Activated CD8-positive, alpha-beta T cell treated with anti-CD3 and anti-CD28 coated beads for 36 hours (primary cell): ENCODE data around the gene PRICKLE4. TPM values are rescaled to one million over a fixed set of nuclear protein-coding genes. Genes with fewer than 3 reads are reported as not detected.

Experiments
- ATAC-seq: fragments of 200-7000 bp; cut with Tn5 transposase; one replicate; pipeline ENCODE4 v1.10.0; 2021; ENCODE audit warnings: mild to moderate bottlenecking, moderate library complexity
- CTCF ChIA-PET: fragments of 350-600 bp; sonication (Branson Sonifier 250); formaldehyde crosslinking; loops from one replicate; lab custom pipeline; 2021; ENCODE audit warnings: antibody characterized with exemption; lab: Charles Lee
- POLR2A ChIA-PET: fragments of 350-600 bp; sonication (Branson Sonifier 250); formaldehyde crosslinking; loops from one replicate; lab custom pipeline; 2021; ENCODE audit warnings: antibody characterized with exemption; lab: Charles Lee
- DNase-seq: peaks from one replicate; pipeline ENCODE4 v3.0.0-alpha.2; 2020
- H3K27ac Mint-ChIP-seq: one replicate; pipeline ENCODE4 v1.8.0; 2021; ENCODE audit warnings: mild to moderate bottlenecking, mixed read lengths
- H3K27me3 Mint-ChIP-seq: one replicate; pipeline ENCODE4 v1.8.0; 2021; ENCODE audit warnings: mixed read lengths
- H3K36me3 Mint-ChIP-seq: one replicate; pipeline ENCODE4 v1.8.0; 2021; ENCODE audit warnings: low read depth, mixed read lengths
- H3K4me1 Mint-ChIP-seq: one replicate; pipeline ENCODE4 v1.8.0; 2021; ENCODE audit warnings: low read depth, mixed read lengths
- H3K4me3 Mint-ChIP-seq: one replicate; pipeline ENCODE4 v1.8.0; 2021; ENCODE audit warnings: mild to moderate bottlenecking, moderate library complexity, mixed read lengths
- H3K9me3 Mint-ChIP-seq: one replicate; pipeline ENCODE4 v1.8.0; 2021; ENCODE audit warnings: mixed read lengths
- intact Hi-C: fragments of 100-400 bp; cut with micrococcal nuclease; formaldehyde crosslinking; loops from one replicate; pipeline ENCODE4 v1.10.0; 2022
- total RNA-seq, 2 experiments: library from RNA; stranded (reverse); gene quantifications; one replicate each; pipeline ENCODE4 v1.2.3, GENCODE V29; 2021
- TF ChIP-seq, protein P1 (sequence below): fragments of 200-600 bp; IDR thresholded peaks from one replicate; pipeline ENCODE4 v1.8.0; 2022; ENCODE audit warnings: antibody characterized with exemption, mild to moderate bottlenecking

Gene PRICKLE4
- total RNA-seq, 2 experiments from 2014 or later = not detected

DNA sequence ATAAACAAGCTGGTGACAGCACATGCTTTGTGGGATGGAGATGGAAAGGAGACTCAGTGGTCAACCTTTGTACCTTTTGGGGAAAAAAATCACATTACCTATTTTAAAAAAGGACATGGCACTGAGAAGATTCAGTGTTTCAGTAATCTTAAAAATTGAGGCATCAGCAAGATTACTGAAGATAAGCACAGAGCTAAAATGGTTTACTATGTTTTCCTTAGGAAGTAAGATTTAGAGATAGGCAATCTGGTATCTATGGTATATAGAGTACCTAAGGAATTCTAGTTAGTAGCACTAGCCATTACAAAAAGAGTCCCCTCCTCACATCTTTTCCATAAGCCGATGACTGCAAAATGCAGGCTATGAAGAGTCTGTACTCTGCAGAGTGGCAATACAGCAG, 42.6 kb downstream of the PRICKLE4 start:
- ATAC-seq (no peak), DNase-seq (no peak)
- intact Hi-C loops = no loop called here
- TF ChIP-seq, protein P1, sequence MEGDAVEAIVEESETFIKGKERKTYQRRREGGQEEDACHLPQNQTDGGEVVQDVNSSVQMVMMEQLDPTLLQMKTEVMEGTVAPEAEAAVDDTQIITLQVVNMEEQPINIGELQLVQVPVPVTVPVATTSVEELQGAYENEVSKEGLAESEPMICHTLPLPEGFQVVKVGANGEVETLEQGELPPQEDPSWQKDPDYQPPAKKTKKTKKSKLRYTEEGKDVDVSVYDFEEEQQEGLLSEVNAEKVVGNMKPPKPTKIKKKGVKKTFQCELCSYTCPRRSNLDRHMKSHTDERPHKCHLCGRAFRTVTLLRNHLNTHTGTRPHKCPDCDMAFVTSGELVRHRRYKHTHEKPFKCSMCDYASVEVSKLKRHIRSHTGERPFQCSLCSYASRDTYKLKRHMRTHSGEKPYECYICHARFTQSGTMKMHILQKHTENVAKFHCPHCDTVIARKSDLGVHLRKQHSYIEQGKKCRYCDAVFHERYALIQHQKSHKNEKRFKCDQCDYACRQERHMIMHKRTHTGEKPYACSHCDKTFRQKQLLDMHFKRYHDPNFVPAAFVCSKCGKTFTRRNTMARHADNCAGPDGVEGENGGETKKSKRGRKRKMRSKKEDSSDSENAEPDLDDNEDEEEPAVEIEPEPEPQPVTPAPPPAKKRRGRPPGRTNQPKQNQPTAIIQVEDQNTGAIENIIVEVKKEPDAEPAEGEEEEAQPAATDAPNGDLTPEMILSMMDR = no peak
- Mint-ChIP-seq H3K9me3 (no peaks in the 10 kb centered on the region), H3K27me3 (no peaks in the 10 kb centered on the region), H3K36me3 (no peaks in the 10 kb centered on the region), H3K4me3 (no peak overlapping the region), H3K27ac (no peak overlapping the region), H3K4me1 (no peaks in the 10 kb centered on the region)
- CTCF ChIA-PET = no interaction called here
- POLR2A ChIA-PET = no interaction called here

GRCh38 chr6:41824571-41825569, 44.3 kb downstream of the PRICKLE4 start:
- H3K27ac Mint-ChIP-seq = no peak overlapping the region
- CTCF ChIA-PET = interaction anchor here (1.3 kb wide), 1 partner anchor 279 kb away, joined by 3 read pairs; no protein-coding TSS in a partner anchor
- no peaks in the 10 kb centered on the region for H3K27me3 Mint-ChIP-seq
- no peaks in the 10 kb centered on the region for H3K9me3 Mint-ChIP-seq
- ATAC-seq (no peak), DNase-seq (no peak)
- no peak overlapping the region for H3K4me3 Mint-ChIP-seq
- POLR2A ChIA-PET = interaction anchor here (0.7 kb wide), 1 partner anchor 1090 kb away, joined by 3 read pairs; no protein-coding TSS in a partner anchor
- H3K4me1 Mint-ChIP-seq = no peaks in the 10 kb centered on the region
- TF ChIP-seq, protein P1 = no peak
- H3K36me3 Mint-ChIP-seq = no peaks in the 10 kb centered on the region
- intact Hi-C loops = no loop called here

GRCh38 chr6:41826343-41827022, 45.9 kb downstream of the PRICKLE4 start:
- CTCF ChIA-PET = no interaction called here
- POLR2A ChIA-PET = no interaction called here
- no peak for DNase-seq
- no peak overlapping the region for H3K27ac Mint-ChIP-seq
- TF ChIP-seq, protein P1 = no peak
- no peaks in the 10 kb centered on the region for H3K36me3 Mint-ChIP-seq
- H3K4me3 Mint-ChIP-seq = no peak overlapping the region
- no peaks in the 10 kb centered on the region for H3K9me3 Mint-ChIP-seq
- ATAC-seq = no peak
- intact Hi-C loops = no loop called here
- no peaks in the 10 kb centered on the region for H3K4me1 Mint-ChIP-seq
- H3K27me3 Mint-ChIP-seq = no peaks in the 10 kb centered on the region

GRCh38 chr6:41832263-41832662, 51.7 kb downstream of the PRICKLE4 start:
- ChIA-PET POLR2A (interaction anchor here (1.4 kb wide), 1 partner anchor 39 kb away, joined by 3 read pairs; no protein-coding TSS in a partner anchor), CTCF (interaction anchor here (1.0 to 1.7 kb wide), 4 partner anchors 10 to 214 kb away, joined by 3 to 11 read pairs (median 4); partner anchors contain the start of gene FRS3)
- no peak for DNase-seq
- ATAC-seq = no peak
- H3K27ac Mint-ChIP-seq = no peak overlapping the region
- intact Hi-C loops = no loop called here
- no peaks in the 10 kb centered on the region for H3K27me3 Mint-ChIP-seq
- TF ChIP-seq, protein P1 = no peak
- peaks cover 4% of the 10 kb centered on the region for H3K4me1 Mint-ChIP-seq
- no peak overlapping the region for H3K4me3 Mint-ChIP-seq
- H3K36me3 Mint-ChIP-seq = no peaks in the 10 kb centered on the region
- H3K9me3 Mint-ChIP-seq = no peaks in the 10 kb centered on the region
